Esophagus muscularis mucosa (tissue), 4 donors: ENCODE results near the gene ASMTL. TPM values are rescaled to one million over a fixed set of nuclear protein-coding genes. Genes with fewer than 3 reads are reported as not detected.
A peak's percentile ranks its signal among the peaks of the same experiment; 100 is the strongest.

Experiments
- DNase-seq: peaks from one replicate; pipeline ENCODE4 v3.0.0-alpha.2; 2017; ENCODE audit errors: extremely low spot score
- H3K27ac ChIP-seq, 4 donors: fragments of 200-600 bp; sonication (generic); replicated peaks in 1 of 4; 1 replicate in 3 of 4; 2 replicates in 1 of 4; pipeline ENCODE4 v1.5.1; 2016 to 2019; ENCODE audit warnings: mild to moderate bottlenecking in 1 of 4
- H3K27me3 ChIP-seq, 4 donors: fragments of 200-600 bp; sonication (generic); one replicate each; pipeline versions ENCODE4 v1.5.1 to v1.6.0; 2016 to 2019
- H3K36me3 ChIP-seq, 4 donors: fragments of 200-600 bp; sonication (generic); one replicate each; pipeline ENCODE4 v1.5.1; 2016 to 2019
- H3K4me1 ChIP-seq, 4 donors: fragments of 200-600 bp; sonication (generic); one replicate each; pipeline ENCODE4 v1.5.1; 2016 to 2019
- H3K4me3 ChIP-seq, 4 donors: fragments of 200-600 bp; sonication (generic); 1 replicate in 2 of 4; 2 replicates in 2 of 4; pipeline ENCODE4 v1.5.1; 2016 to 2019; ENCODE audit warnings: mild to moderate bottlenecking in 4 of 4, moderate library complexity in 1 of 4
- H3K9me3 ChIP-seq, 4 donors: fragments of 200-600 bp; sonication (generic); 1 replicate in 3 of 4; 2 replicates in 1 of 4; pipeline ENCODE4 v1.5.1; 2016 to 2019
- EP300 ChIP-seq: sonication (generic); formaldehyde crosslinking; IDR thresholded peaks from one replicate; pipeline ENCODE4 v1.6.1; 2017; ENCODE audit warnings: antibody characterized with exemption
- POLR2A ChIP-seq: fragments of 450-650 bp; IDR thresholded peaks from one replicate; pipeline ENCODE4 v1.6.1; 2017; ENCODE audit warnings: antibody characterized with exemption, moderate library complexity, mild to moderate bottlenecking, low read depth
- POLR2AphosphoS5 ChIP-seq, 2 donors: sonication (generic); formaldehyde crosslinking; IDR thresholded peaks; one replicate each; pipeline ENCODE4 v1.6.1; 2017; ENCODE audit warnings: antibody characterized with exemption in 2 of 2
- WGBS: methylation state at CpG from one replicate; pipeline ENCODE4 v1.1.5; 2018; 5-methylcytosine and 5-hydroxymethylcytosine counted together
- intact Hi-C: fragments of 100-400 bp; cut with DNase I; formaldehyde crosslinking; loops from one replicate; pipeline ENCODE4 v1.15.1; 2023
- total RNA-seq, 4 donors: library from RNA; depleted of rRNA; stranded (reverse); fragments of >200 nt; gene quantifications; one replicate each; pipeline versions ENCODE4 v1.1.0 to v1.2.1, GENCODE V29; 2016
- TF ChIP-seq, protein P1 (sequence below), 3 experiments: fragments of 200-600 bp in 2 of 3; fragments of 450-650 bp in 1 of 3; sonication (generic) in 2 of 3; IDR thresholded peaks; one replicate each; pipeline ENCODE4 v1.5.1; 2017 to 2019; ENCODE audit warnings: antibody characterized with exemption in 3 of 3, mild to moderate bottlenecking in 2 of 3, moderate library complexity in 1 of 3

ASMTL gene
- total RNA-seq, 4 donors from 2014 or later, result 28.7 to 52.2 (median 32.8) TPM

DNA sequence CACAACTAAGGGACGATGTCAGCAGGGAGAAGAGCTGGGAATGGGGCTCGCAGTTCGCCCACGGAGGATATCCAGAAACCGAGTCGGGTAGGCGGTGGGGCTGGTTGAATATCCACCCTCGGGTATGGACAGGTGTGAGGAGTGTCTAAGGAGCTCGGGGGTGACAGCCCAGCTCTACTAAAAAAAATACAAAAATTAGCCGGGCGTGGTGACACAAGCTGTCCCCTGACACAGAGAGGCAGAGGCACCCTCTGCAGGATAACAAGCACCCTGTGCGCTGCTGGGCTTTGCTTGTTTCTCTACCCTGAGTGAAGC, 12.2 kb upstream of the ASMTL start:
- Histone ChIP-seq H3K27ac (no peak overlapping the region), H3K4me1 (no peaks in the 10 kb centered on the region), H3K36me3 (no peaks in the 10 kb centered on the region), H3K27me3 (peaks cover 0 to 66% (median 2%) of the 10 kb centered on the region in 4 donors), H3K4me3 (no peak overlapping the region), H3K9me3 (no peaks in the 10 kb centered on the region)
- intact Hi-C loops, result no loop called here
- DNase-seq, result no peak
- WGBS, result 66% methylated on average over 12 of the region's 12 CpGs
- TF ChIP-seq POLR2AphosphoS5 (IDR thresholded peaks at IDR 0.05), result no peak
- no peak for TF ChIP-seq POLR2A
- TF ChIP-seq, protein P1, sequence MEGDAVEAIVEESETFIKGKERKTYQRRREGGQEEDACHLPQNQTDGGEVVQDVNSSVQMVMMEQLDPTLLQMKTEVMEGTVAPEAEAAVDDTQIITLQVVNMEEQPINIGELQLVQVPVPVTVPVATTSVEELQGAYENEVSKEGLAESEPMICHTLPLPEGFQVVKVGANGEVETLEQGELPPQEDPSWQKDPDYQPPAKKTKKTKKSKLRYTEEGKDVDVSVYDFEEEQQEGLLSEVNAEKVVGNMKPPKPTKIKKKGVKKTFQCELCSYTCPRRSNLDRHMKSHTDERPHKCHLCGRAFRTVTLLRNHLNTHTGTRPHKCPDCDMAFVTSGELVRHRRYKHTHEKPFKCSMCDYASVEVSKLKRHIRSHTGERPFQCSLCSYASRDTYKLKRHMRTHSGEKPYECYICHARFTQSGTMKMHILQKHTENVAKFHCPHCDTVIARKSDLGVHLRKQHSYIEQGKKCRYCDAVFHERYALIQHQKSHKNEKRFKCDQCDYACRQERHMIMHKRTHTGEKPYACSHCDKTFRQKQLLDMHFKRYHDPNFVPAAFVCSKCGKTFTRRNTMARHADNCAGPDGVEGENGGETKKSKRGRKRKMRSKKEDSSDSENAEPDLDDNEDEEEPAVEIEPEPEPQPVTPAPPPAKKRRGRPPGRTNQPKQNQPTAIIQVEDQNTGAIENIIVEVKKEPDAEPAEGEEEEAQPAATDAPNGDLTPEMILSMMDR (IDR thresholded peaks at IDR 0.05), result no peak
- TF ChIP-seq EP300, result no peak

DNA sequence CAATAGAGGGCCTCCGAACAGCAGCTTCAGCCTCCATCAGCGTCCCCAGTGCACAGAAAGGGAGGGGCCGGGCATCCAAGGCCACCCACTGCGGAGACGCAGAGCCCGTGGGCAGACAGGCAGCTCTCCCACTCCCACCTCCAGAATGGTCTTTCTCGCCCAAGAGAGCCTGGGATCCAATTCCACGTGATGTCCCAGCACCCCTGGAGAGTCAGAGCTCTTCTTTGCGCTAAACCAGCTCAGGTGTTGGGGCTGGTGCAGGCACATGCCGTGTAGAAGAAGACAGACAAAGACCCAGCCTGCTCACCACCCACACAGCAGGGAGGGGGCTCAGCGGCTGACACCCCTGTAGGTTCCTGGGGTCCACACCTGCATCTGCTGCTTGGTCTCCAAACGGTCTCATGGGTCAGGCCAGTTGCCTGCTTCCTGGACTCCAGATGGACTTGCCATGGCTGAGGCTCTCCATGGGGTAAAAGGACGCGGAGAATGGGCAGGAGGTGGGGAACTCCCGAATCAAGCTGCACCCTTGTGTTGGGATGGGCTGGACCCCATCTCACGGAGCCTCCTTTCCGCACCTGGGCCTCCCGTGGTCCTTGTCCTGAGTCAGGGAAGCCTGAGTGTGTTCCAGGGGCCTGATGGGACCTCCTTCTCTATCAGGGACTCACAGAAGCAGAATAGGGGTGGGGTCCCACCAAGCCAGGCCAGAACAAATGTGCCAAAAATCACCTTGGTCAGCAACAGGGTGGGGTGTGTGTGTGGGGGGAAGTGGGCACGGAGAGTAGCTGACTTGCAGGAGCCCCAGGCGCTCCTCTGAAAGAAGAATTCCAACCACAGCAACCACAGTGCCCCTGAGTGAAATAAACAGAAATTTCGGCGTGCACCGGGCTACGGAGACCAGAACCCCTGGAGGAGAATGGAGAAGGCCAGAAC, 11.6 kb upstream of the ASMTL start:
- no peak overlapping the region for H3K4me3 ChIP-seq
- no peaks in the 10 kb centered on the region for H3K4me1 ChIP-seq
- intact Hi-C loops, result no loop called here
- TF ChIP-seq POLR2A, result no peak
- TF ChIP-seq, protein P1 (IDR thresholded peaks at IDR 0.05), result no peak
- H3K36me3 ChIP-seq, result no peaks in the 10 kb centered on the region
- no peaks in the 10 kb centered on the region for H3K9me3 ChIP-seq
- H3K27ac ChIP-seq, result no peak overlapping the region
- DNase-seq, result peak; percentile 81
- WGBS, result 80% methylated on average over 15 of the region's 24 CpGs
- peaks cover 0 to 60% (median 2%) of the 10 kb centered on the region in 4 donors for H3K27me3 ChIP-seq

DNA sequence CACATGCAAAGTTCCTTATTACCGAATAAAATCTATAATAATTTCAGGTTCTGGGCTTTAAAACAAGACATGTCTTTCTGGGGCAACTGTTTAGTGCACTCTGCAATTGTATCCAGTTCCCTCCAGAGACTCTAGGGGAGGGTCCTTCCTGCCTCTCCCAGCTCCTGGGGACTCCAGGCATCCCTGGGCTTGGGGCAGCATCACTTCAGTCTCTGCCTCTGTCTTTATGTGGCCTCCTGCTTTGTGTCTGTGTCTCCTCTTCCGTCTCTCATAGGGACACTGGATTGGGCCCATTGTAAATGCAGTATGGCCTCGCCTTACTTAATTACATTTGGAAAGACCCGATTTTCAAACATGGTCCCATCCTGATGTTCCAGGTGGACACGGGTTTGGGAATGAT, 10.9 kb upstream of the ASMTL start:
- H3K4me3 ChIP-seq, result no peak overlapping the region
- H3K4me1 ChIP-seq, result no peaks in the 10 kb centered on the region
- no peaks in the 10 kb centered on the region for H3K9me3 ChIP-seq
- H3K36me3 ChIP-seq, result no peaks in the 10 kb centered on the region
- TF ChIP-seq POLR2A, result no peak
- no peak for TF ChIP-seq EP300
- no peak for TF ChIP-seq POLR2AphosphoS5 (IDR thresholded peaks at IDR 0.05)
- TF ChIP-seq, protein P1 (IDR thresholded peaks at IDR 0.05), result no peak
- peaks cover 0 to 56% (median 2%) of the 10 kb centered on the region in 4 donors for H3K27me3 ChIP-seq
- DNase-seq, result no peak
- intact Hi-C loops, result no loop called here
- 88% methylated on average over 4 of the region's 5 CpGs for WGBS
- H3K27ac ChIP-seq, result peak overlapping the region in 1 of 4 donors; percentile 59

DNA sequence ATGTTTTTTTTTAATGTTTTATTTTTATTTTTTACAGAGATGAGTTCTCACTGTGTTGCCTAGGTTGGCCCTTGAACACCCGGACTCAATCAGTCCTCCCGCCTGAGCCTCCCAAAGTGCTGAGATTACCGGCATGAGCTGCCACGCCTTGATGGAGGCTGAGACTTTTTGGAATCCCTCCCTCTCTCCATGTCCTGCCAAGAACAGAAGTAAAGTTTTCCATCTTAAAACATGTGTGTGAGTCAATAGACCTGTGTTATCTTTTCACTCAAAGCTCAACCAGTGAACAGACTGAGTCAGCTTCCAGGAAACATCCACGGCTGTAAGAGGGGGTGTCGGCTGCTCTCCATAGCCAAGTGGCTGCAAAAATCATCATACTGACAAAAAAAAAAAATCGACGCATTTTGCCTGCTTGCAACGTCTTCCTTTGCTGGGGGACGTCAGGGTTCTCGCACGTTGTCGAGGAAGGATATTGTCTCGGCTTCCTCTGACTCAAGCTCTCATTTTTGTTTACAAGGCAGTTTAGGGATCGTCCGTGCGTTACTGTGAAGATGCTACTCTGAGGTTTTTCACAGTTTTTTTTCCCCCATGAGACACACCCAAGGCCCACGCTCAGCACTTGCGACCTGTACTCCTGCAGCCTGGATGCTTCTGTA, 10.0 kb upstream of the ASMTL start:
- Histone ChIP-seq H3K9me3 (no peaks in the 10 kb centered on the region), H3K27ac (peak overlapping the region in 2 of 4 donors; percentile 7 to 59), H3K4me3 (no peak overlapping the region), H3K27me3 (peaks cover 0 to 48% (median 0%) of the 10 kb centered on the region in 4 donors), H3K4me1 (no peaks in the 10 kb centered on the region), H3K36me3 (no peaks in the 10 kb centered on the region)
- DNase-seq, result peak; percentile 83
- intact Hi-C loops, result no loop called here
- TF ChIP-seq POLR2AphosphoS5 (IDR thresholded peaks at IDR 0.05) (peak in 1 of 2 donors; percentile 12), EP300 (no peak)
- WGBS, result 60% methylated on average over 19 of the region's 19 CpGs

DNA sequence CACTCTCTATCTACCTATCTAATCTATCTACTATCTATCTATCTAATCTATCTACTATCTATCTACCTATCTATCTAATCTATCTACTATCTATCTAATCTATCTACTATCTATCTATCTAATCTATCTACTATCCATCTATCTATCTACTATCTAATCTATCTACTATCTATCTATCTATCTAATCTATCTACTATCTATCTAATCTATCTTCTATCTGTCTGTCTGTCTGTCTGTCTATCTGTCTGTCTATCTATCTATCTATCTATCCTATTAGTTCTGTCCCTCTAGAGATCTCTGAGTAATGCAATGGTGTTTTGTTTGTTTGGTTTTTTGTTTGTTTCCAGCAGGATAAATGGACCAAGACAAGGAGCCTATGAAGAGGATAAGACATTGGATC, 9.4 kb upstream of the ASMTL start:
- H3K27me3 ChIP-seq, result peaks cover 0 to 42% (median 0%) of the 10 kb centered on the region in 4 donors
- H3K4me3 ChIP-seq, result no peak overlapping the region
- intact Hi-C loops, result no loop called here
- no peak for DNase-seq
- H3K27ac ChIP-seq, result no peak overlapping the region
- H3K9me3 ChIP-seq, result no peaks in the 10 kb centered on the region
- H3K4me1 ChIP-seq, result no peaks in the 10 kb centered on the region
- no peaks in the 10 kb centered on the region for H3K36me3 ChIP-seq
- no peak for TF ChIP-seq POLR2AphosphoS5 (IDR thresholded peaks at IDR 0.05)
- TF ChIP-seq, protein P1 (IDR thresholded peaks at IDR 0.05), result no peak
- TF ChIP-seq EP300, result no peak
- TF ChIP-seq POLR2A, result no peak
